ENCODE data around the gene BTLA.
"Not testable (repeated sequence)": the region's sequence is repeated elsewhere in the genome, so short reads cannot be mapped to it uniquely, and the experiment has no call there.

BTLA gene

DNA sequence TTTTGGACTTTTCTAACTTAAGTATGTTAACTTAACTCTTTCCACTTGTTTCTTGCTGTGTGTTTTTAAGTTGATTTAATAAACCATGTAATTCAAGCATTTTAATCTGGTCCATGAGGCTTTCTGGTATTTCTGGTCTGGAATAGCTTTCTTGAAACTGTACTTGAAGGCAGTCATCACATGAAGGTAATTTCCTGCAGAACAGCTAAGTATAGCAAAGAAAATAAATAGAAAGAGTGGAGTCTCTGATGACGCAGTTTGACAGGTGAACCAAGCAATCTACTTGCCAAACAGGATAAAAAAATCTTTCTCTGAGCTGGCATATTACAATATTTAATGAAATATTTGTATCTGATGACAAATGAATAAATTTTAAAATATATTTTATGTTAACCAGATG lies 74.9 kb downstream of the BTLA start:
- TF ChIP-seq, protein P1, sequence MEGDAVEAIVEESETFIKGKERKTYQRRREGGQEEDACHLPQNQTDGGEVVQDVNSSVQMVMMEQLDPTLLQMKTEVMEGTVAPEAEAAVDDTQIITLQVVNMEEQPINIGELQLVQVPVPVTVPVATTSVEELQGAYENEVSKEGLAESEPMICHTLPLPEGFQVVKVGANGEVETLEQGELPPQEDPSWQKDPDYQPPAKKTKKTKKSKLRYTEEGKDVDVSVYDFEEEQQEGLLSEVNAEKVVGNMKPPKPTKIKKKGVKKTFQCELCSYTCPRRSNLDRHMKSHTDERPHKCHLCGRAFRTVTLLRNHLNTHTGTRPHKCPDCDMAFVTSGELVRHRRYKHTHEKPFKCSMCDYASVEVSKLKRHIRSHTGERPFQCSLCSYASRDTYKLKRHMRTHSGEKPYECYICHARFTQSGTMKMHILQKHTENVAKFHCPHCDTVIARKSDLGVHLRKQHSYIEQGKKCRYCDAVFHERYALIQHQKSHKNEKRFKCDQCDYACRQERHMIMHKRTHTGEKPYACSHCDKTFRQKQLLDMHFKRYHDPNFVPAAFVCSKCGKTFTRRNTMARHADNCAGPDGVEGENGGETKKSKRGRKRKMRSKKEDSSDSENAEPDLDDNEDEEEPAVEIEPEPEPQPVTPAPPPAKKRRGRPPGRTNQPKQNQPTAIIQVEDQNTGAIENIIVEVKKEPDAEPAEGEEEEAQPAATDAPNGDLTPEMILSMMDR (IDR thresholded peaks at IDR 0.05; ENCODE audit: low read depth, low read length), result no peak
- no peak for DNase-seq
- no peaks in the 10 kb centered on the region for H3K9me3 ChIP-seq
- H3K4me1 ChIP-seq, result no peaks in the 10 kb centered on the region
- H3K36me3 ChIP-seq, result no peaks in the 10 kb centered on the region
- no peaks in the 10 kb centered on the region for H3K27me3 ChIP-seq
- no peak overlapping the region for H3K4me3 ChIP-seq (ENCODE audit: low read depth, low read length)

DNA sequence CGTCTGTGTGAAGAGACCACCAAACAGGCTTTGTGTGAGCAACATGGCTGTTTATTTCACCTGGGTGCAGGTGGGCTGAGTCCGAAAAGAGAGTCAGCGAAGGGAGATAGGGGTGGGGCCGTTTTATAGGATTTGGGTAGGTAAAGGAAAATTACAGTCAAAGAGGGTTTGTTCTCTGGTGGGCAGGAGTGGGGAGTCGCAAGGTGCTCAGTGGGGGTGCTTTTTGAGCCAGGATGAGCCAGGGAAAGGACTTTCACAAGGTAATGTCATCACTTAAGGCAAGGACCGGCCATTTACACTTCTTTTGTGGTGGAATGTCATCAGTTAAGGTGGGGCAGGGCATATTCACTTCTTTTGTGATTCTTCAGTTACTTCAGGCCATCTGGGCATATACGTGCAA lies 76.4 kb downstream of the BTLA start:
- not testable (repeated sequence) for H3K9me3 ChIP-seq; H3K36me3 ChIP-seq; H3K27me3 ChIP-seq; H3K4me3 ChIP-seq (ENCODE audit: low read depth, low read length); H3K4me1 ChIP-seq; DNase-seq

DNA sequence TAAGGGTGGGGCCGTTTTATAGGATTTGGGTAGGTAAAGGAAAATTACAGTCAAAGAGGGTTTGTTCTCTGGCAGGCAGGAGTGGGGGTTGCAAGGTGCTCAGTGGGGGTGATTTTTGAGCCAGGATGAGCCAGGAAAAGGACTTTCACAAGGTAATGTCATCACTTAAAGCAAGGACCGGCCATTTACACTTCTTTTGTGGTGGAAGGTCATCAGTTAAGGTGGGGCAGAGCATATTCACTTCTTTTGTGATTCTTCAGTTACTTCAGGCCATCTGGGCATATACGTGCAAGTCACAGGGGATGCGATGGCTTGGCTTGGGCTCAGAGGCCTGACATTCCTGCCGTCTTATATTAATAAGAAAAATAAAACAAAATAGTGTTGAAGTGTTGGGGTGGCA lies 80.7 kb downstream of the BTLA start:
- not testable (repeated sequence) for H3K36me3 ChIP-seq; DNase-seq; H3K4me1 ChIP-seq; H3K27me3 ChIP-seq; H3K9me3 ChIP-seq; H3K4me3 ChIP-seq (ENCODE audit: low read depth, low read length)

DNA sequence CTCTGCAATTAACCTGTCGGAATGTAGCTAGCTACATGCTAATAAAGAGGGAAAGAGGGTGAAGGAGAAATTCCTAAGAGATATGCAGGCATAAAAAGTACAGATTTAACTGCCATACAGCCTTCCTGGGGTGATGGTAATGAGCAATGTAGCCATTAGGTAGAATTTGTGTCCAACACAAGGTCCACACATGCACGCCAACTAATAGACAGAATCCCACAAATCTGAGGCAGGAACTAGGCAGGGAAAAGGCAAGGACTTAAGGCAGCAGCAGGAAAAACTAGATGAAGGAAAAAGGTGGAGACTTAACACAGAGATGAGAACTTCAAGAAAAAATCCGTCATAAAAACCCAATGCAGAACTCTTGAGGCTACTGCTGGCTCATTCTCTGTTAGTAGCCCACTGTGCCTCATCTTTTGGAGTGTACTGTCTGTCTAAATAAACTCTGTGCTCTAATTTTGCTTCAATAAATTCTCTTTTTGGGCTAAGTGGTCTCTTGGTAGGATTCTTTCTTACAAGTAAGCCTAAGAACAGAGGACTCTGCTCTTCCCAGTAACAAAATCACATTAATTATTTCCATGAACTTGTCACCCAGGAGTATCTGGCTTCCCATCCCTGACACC lies 81.5 kb downstream of the BTLA start:
- Histone ChIP-seq H3K4me3 (ENCODE audit: low read depth, low read length) (no peak overlapping the region), H3K4me1 (no peaks in the 10 kb centered on the region), H3K27me3 (no peaks in the 10 kb centered on the region), H3K36me3 (no peaks in the 10 kb centered on the region), H3K9me3 (no peaks in the 10 kb centered on the region)
- TF ChIP-seq, protein P1 (IDR thresholded peaks at IDR 0.05; ENCODE audit: low read depth, low read length), result no peak
- DNase-seq, result no peak

DNA sequence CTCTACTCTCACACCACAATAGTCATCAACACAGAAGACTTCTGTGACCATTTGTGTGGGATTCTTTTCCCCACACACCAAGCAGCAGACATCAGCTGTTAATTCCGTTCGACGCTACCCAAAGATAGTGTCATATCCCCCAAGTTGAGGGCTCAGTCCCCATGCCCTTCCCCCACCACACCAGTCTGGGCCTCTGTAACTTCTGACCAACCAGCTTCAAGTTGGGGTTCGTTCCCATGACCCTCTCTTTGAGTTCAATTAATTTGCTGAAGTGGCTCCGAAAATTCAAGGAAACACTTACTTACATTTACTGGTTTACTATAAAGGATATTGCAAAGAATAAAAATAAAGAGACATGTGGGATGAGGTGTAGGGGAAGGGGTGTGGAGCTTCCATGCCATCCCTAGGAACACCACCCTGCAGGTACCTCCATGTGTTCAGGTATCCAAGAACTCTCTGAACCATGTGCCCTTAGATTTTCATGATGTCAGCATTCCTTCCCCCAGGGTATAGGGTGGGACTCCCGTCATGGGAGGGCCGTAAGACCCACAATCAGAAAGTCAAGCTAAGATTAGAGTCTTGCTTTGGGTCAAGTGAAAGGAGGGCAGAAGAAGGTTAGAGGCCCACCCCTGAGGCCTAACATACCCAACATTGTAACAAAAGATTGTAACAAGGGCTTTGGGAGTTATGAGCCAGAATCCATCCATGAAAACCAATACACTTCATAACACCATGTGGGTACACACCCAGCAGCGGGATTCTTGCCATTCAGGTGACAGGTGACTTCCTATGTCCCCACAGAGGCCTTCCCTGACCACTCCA lies 82.7 kb downstream of the BTLA start:
- Histone ChIP-seq H3K4me1 (no peaks in the 10 kb centered on the region), H3K36me3 (no peaks in the 10 kb centered on the region), H3K27me3 (no peaks in the 10 kb centered on the region), H3K9me3 (no peaks in the 10 kb centered on the region), H3K4me3 (ENCODE audit: low read depth, low read length) (no peak overlapping the region)
- DNase-seq, result no peak
- TF ChIP-seq, protein P1 (IDR thresholded peaks at IDR 0.05; ENCODE audit: low read depth, low read length), result no peak

DNA sequence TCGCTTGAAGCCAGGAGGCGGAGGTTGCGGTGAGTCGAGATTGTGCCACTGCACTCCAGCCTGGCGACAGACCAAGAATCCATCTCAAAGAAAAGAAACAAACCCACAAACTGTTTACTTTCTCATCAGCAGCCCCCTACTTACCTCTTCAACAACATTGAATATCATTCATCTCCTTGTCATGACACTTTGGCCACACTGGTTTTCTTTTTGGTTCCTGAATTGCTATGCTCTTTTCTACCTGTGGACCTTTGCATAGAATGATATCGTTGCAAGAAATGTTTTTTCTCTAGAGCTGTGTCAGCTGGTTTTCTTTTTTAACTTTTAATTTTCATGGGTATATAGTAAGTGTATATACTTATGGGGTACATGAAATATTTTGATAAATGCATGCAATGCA lies 83.9 kb downstream of the BTLA start:
- H3K36me3 ChIP-seq, result no peaks in the 10 kb centered on the region
- H3K4me1 ChIP-seq, result no peaks in the 10 kb centered on the region
- H3K9me3 ChIP-seq, result no peaks in the 10 kb centered on the region
- no peak overlapping the region for H3K4me3 ChIP-seq (ENCODE audit: low read depth, low read length)
- TF ChIP-seq, protein P1 (IDR thresholded peaks at IDR 0.05; ENCODE audit: low read depth, low read length), result no peak
- no peaks in the 10 kb centered on the region for H3K27me3 ChIP-seq
- DNase-seq, result no peak
